HL-60 (cell line): ENCODE results near the gene UQCRH.
"Not testable (repeated sequence)": the region's sequence is repeated elsewhere in the genome, so short reads cannot be mapped to it uniquely, and the experiment has no call there.

Experiments used
- DNase-seq, 2 experiments: peaks; one replicate each; pipeline ENCODE4 v3.0.0-alpha.2; 2010 to 2020; ENCODE audit warnings: low read depth in 1 of 2, low spot score in 1 of 2
- H3K27ac ChIP-seq: fragments of 250-450 bp; sonication (Bioruptor Pico); replicated peaks from 2 replicates; pipeline ENCODE4 v1.5.1; 2020; ENCODE audit warnings: mild to moderate bottlenecking, moderate library complexity
- H3K27me3 ChIP-seq: fragments of 250-450 bp; sonication (Bioruptor Pico); 2 replicates; pipeline ENCODE4 v1.5.1; 2021; ENCODE audit warnings: mild to moderate bottlenecking, moderate library complexity; ENCODE audit not compliant: insufficient read depth, poor library complexity, severe bottlenecking
- H3K4me3 ChIP-seq: replicated peaks from 2 replicates; pipeline ENCODE4 v1.5.1; 2011; ENCODE audit warnings: mild to moderate bottlenecking, control low read depth, low read length; ENCODE audit not compliant: insufficient read depth
- CTCF ChIP-seq: IDR thresholded peaks from one replicate; pipeline ENCODE4 v1.5.1; 2011; ENCODE audit warnings: low read length, control low read depth, inconsistent platforms; ENCODE audit not compliant: insufficient read depth
- GABPA ChIP-seq: IDR thresholded peaks from 2 replicates; pipeline ENCODE4 v1.6.1; 2012; ENCODE audit warnings: low read depth
- POLR2AphosphoS5 ChIP-seq: IDR thresholded peaks from 2 replicates; pipeline ENCODE4 v1.6.1; 2012; ENCODE audit warnings: low read depth
- REST ChIP-seq: IDR thresholded peaks from 2 replicates; pipeline ENCODE4 v1.6.1; 2012; ENCODE audit warnings: low read depth; ENCODE audit not compliant: insufficient replicate concordance
- SPI1 ChIP-seq: IDR thresholded peaks from 2 replicates; pipeline ENCODE4 v1.6.1; 2012; ENCODE audit warnings: low read depth, mild to moderate bottlenecking, borderline replicate concordance

Gene UQCRH

GRCh38 chr1:46345281-46345680 is 41.8 kb downstream of the UQCRH start:
- TF ChIP-seq REST, result no peak
- no peak for TF ChIP-seq SPI1
- no peak for TF ChIP-seq GABPA
- TF ChIP-seq POLR2AphosphoS5, result no peak
- no peak for TF ChIP-seq CTCF
- no peak for DNase-seq
- no peaks in the 10 kb centered on the region for H3K27me3 ChIP-seq

GRCh38 chr1:46352363-46352762 is 48.9 kb downstream of the UQCRH start:
- Histone ChIP-seq H3K27ac (no peak overlapping the region), H3K27me3 (no peaks in the 10 kb centered on the region), H3K4me3 (no peak overlapping the region)
- DNase-seq, result no peak
- TF ChIP-seq REST (no peak), SPI1 (no peak), POLR2AphosphoS5 (no peak), GABPA (no peak), CTCF (no peak)

More at GRCh38 chr1:46345281-46345680, 41.8 kb downstream of the UQCRH start:
- Histone ChIP-seq H3K27ac (no peak overlapping the region), H3K4me3 (no peak overlapping the region)

GRCh38 chr1:46355920-46356319 is 52.4 kb downstream of the UQCRH start:
- not testable (repeated sequence) for DNase-seq, H3K4me3 ChIP-seq, H3K27me3 ChIP-seq, H3K27ac ChIP-seq

GRCh38 chr1:46362158-46362557 is 58.7 kb downstream of the UQCRH start:
- no peak for TF ChIP-seq CTCF
- TF ChIP-seq GABPA, result no peak
- TF ChIP-seq POLR2AphosphoS5, result no peak
- TF ChIP-seq REST, result no peak
- TF ChIP-seq SPI1, result no peak
- Histone ChIP-seq H3K27ac (no peak overlapping the region), H3K27me3 (no peaks in the 10 kb centered on the region), H3K4me3 (no peak overlapping the region)
- DNase-seq, result no peak
